ENCODE results near the gene PTPRR.

PTPRR gene

GRCh38 chr12:70692681-70693288, 227.8 kb downstream of the PTPRR start:
- Histone ChIP-seq H4K20me1 (ENCODE audit: control insufficient read depth, insufficient read depth, low read depth, low read length) (no peaks in the 10 kb centered on the region), H3K36me3 (ENCODE audit: control insufficient read depth, low read length) (no peaks in the 10 kb centered on the region), H3K4me1 (ENCODE audit: control insufficient read depth, low read length) (peaks cover 8% of the 10 kb centered on the region), H3K9me2 (replicated peaks; ENCODE audit: control insufficient read depth, low read length) (no peaks in the 10 kb centered on the region), H3K4me2 (ENCODE audit: low read length) (no peak overlapping the region), H3K27ac (ENCODE audit: low read depth, low read length) (no peak overlapping the region), H3K4me3 (ENCODE audit: low read length) (no peak overlapping the region), H3K79me2 (ENCODE audit: control insufficient read depth, low read length) (no peaks in the 10 kb centered on the region), H3F3A (ENCODE audit: control insufficient read depth, insufficient read depth) (no peaks in the 10 kb centered on the region), H3K27me3 (ENCODE audit: control insufficient read depth, low read length) (no peaks in the 10 kb centered on the region), H3K9me3 (ENCODE audit: control insufficient read depth, insufficient read depth, low read length) (no peaks in the 10 kb centered on the region)
- TF ChIP-seq EZH2phosphoT487 (IDR thresholded peaks at IDR 0.05; ENCODE audit: borderline replicate concordance, low read length) (no peak), CTCF (IDR thresholded peaks at IDR 0.05; ENCODE audit: low read depth, low read length, poor library complexity, severe bottlenecking) (peak; percentile 53)

GRCh38 chr12:70691018-70691672, 229.4 kb downstream of the PTPRR start:
- H3K36me3 ChIP-seq (ENCODE audit: control insufficient read depth, low read length), result no peaks in the 10 kb centered on the region
- no peak overlapping the region for H3K4me2 ChIP-seq (ENCODE audit: low read length)
- no peaks in the 10 kb centered on the region for H3K9me3 ChIP-seq (ENCODE audit: control insufficient read depth, insufficient read depth, low read length)
- H3F3A ChIP-seq (ENCODE audit: control insufficient read depth, insufficient read depth), result no peaks in the 10 kb centered on the region
- H3K27ac ChIP-seq (ENCODE audit: low read depth, low read length), result no peak overlapping the region
- no peaks in the 10 kb centered on the region for H4K20me1 ChIP-seq (ENCODE audit: control insufficient read depth, insufficient read depth, low read depth, low read length)
- no peak overlapping the region for H3K4me3 ChIP-seq (ENCODE audit: low read length)
- H3K9me2 ChIP-seq (replicated peaks; ENCODE audit: control insufficient read depth, low read length), result no peaks in the 10 kb centered on the region
- TF ChIP-seq EZH2phosphoT487 (IDR thresholded peaks at IDR 0.05; ENCODE audit: borderline replicate concordance, low read length) (no peak), CTCF (IDR thresholded peaks at IDR 0.05; ENCODE audit: low read depth, low read length, poor library complexity, severe bottlenecking) (no peak)
- no peaks in the 10 kb centered on the region for H3K27me3 ChIP-seq (ENCODE audit: control insufficient read depth, low read length)
- H3K79me2 ChIP-seq (ENCODE audit: control insufficient read depth, low read length), result no peaks in the 10 kb centered on the region
- H3K4me1 ChIP-seq (ENCODE audit: control insufficient read depth, low read length), result peaks cover 12% of the 10 kb centered on the region

- H3K9me3 ChIP-seq (ENCODE audit: control insufficient read depth, insufficient read depth, low read length), result no peaks in the 10 kb centered on the region
- no peak overlapping the region for H3K4me2 ChIP-seq (ENCODE audit: low read length)
- H3K79me2 ChIP-seq (ENCODE audit: control insufficient read depth, low read length), result no peaks in the 10 kb centered on the region
- H3K4me3 ChIP-seq (ENCODE audit: low read length), result no peak overlapping the region
- H3K27ac ChIP-seq (ENCODE audit: low read depth, low read length), result no peak overlapping the region
- no peaks in the 10 kb centered on the region for H3K36me3 ChIP-seq (ENCODE audit: control insufficient read depth, low read length)
- H3K4me1 ChIP-seq (ENCODE audit: control insufficient read depth, low read length), result peaks cover 12% of the 10 kb centered on the region
- H3F3A ChIP-seq (ENCODE audit: control insufficient read depth, insufficient read depth), result no peaks in the 10 kb centered on the region
- no peaks in the 10 kb centered on the region for H4K20me1 ChIP-seq (ENCODE audit: control insufficient read depth, insufficient read depth, low read depth, low read length)
- no peaks in the 10 kb centered on the region; the same call in 1 of the 2 replicates for H3K9me2 ChIP-seq (replicated peaks; ENCODE audit: control insufficient read depth, low read length)
- no peak for TF ChIP-seq CTCF (IDR thresholded peaks at IDR 0.05; ENCODE audit: low read depth, low read length, poor library complexity, severe bottlenecking)
- TF ChIP-seq EZH2phosphoT487 (IDR thresholded peaks at IDR 0.05; ENCODE audit: borderline replicate concordance, low read length), result no peak
- no peaks in the 10 kb centered on the region for H3K27me3 ChIP-seq (ENCODE audit: control insufficient read depth, low read length)
Observed at GRCh38 chr12:70686907-70687306, 233.6 kb downstream of the PTPRR start.

Data from DOHH2 (cell line).